HepG2 (cell line): ENCODE results near the gene FCER1G. TPM values are rescaled to one million over a fixed set of nuclear protein-coding genes. Genes with fewer than 3 reads are reported as not detected.
A peak's percentile ranks its signal among the peaks of the same experiment; 100 is the strongest.

ENCODE experiments used
- ATF1 ChIP-seq: IDR thresholded peaks from 2 replicates; pipeline ENCODE4 v1.6.1; 2016; ENCODE audit warnings: mild to moderate bottlenecking, control low read depth
- CREM ChIP-seq, 2 experiments: sonication (generic) in 1 of 2; formaldehyde crosslinking in 1 of 2; IDR thresholded peaks; 2 replicates each; pipeline versions ENCODE4 v1.4.0 to v1.6.1; 2016 to 2020; ENCODE audit warnings: antibody characterized with exemption in 1 of 2, mild to moderate bottlenecking in 1 of 2, missing genetic modification reagents in 1 of 2
- FOXA1 ChIP-seq, 2 experiments: fragments of 450-650 bp in 1 of 2; sonication (generic) in 1 of 2; formaldehyde crosslinking in 1 of 2; IDR thresholded peaks; 2 replicates each; pipeline versions ENCODE4 v1.4.0 to v1.6.1; 2016 to 2020; ENCODE audit warnings: missing genetic modification reagents in 1 of 2
- HCFC1 ChIP-seq: fragments of 150-350 bp; IDR thresholded peaks from 2 replicates; pipeline ENCODE4 v1.6.1; 2014; ENCODE audit warnings: low read depth, low read length
- MAZ ChIP-seq, 2 experiments: sonication (generic) in 1 of 2; formaldehyde crosslinking in 1 of 2; IDR thresholded peaks; 2 replicates each; pipeline versions ENCODE4 v1.5.0 to v1.6.1; 2012 to 2020; ENCODE audit warnings: low read depth in 2 of 2, mild to moderate bottlenecking in 2 of 2, borderline replicate concordance in 1 of 2, improper control_type of control experiment in 1 of 2, low read length in 1 of 2, missing genetic modification reagents in 1 of 2, moderate library complexity in 1 of 2
- MBD4 ChIP-seq: IDR thresholded peaks from 2 replicates; pipeline ENCODE4 v1.6.1; 2012; ENCODE audit warnings: low read length, inconsistent platforms, borderline replicate concordance
- MED1 ChIP-seq: sonication (generic); formaldehyde crosslinking; IDR thresholded peaks from 2 replicates; pipeline ENCODE4 v1.4.0; 2020; ENCODE audit warnings: missing genetic modification reagents
- MIER3 ChIP-seq: IDR thresholded peaks from 2 replicates; pipeline ENCODE4 v1.6.1; 2016; ENCODE audit warnings: missing compliant biosample characterization, borderline replicate concordance
- NCOA2 ChIP-seq: sonication (generic); formaldehyde crosslinking; IDR thresholded peaks from 2 replicates; pipeline ENCODE4 v1.8.0; 2022; ENCODE audit warnings: inconsistent platforms
- NFE2 ChIP-seq: sonication (generic); formaldehyde crosslinking; IDR thresholded peaks from 2 replicates; pipeline ENCODE4 v1.4.0; 2020; ENCODE audit warnings: missing genetic modification reagents
- NFYB ChIP-seq: sonication (generic); formaldehyde crosslinking; IDR thresholded peaks from 2 replicates; pipeline ENCODE4 v1.4.0; 2020; ENCODE audit warnings: missing genetic modification reagents
- RBM22 ChIP-seq: fragments of 200-400 bp; formaldehyde crosslinking; optimal IDR thresholded peaks from 2 replicates; pipeline ENCODE3; 2017; ENCODE audit warnings: mild to moderate bottlenecking, low read length, moderate library complexity
- SNAI1 ChIP-seq: sonication (generic); formaldehyde crosslinking; IDR thresholded peaks from 2 replicates; pipeline ENCODE4 v1.5.0; 2020; ENCODE audit warnings: mild to moderate bottlenecking, missing genetic modification reagents, borderline replicate concordance
- ZKSCAN8 ChIP-seq: IDR thresholded peaks from 2 replicates; pipeline ENCODE4 v1.6.1; 2016; ENCODE audit warnings: borderline replicate concordance, missing genetic modification reagents, missing compliant biosample characterization
- ZSCAN9 ChIP-seq: IDR thresholded peaks from 2 replicates; pipeline ENCODE4 v1.6.1; 2016; ENCODE audit warnings: borderline replicate concordance
- polyA plus RNA-seq, 8 experiments: library from polyadenylated mRNA; depleted of rRNA in 3 of 8; stranded (reverse) in 7 of 8; unstranded in 1 of 8; fragments of >200 nt; fragmentation: Illumina TruSeq in 4 of 8; extraction: Trizol in 4 of 8; gene quantifications; 2 replicates each; pipeline versions ENCODE4 v1.2.1 to v1.2.3, GENCODE V29; 2011 to 2016; ENCODE audit warnings: low read depth in 4 of 8, missing spikeins in 1 of 8, mixed read lengths in 1 of 8; ENCODE audit not compliant: insufficient read depth in 1 of 8
- total RNA-seq, 5 experiments: library from RNA; depleted of rRNA; stranded (reverse); fragments of >200 nt; fragmentation: Illumina TruSeq; extraction: Trizol; gene quantifications; 2 replicates each; pipeline ENCODE4 v1.2.3, GENCODE V29; 2016; ENCODE audit warnings: low read depth in 1 of 5
- TF ChIP-seq, protein P1 (sequence below): sonication (generic); formaldehyde crosslinking; IDR thresholded peaks from 2 replicates; pipeline ENCODE4 v1.8.1; 2022; ENCODE audit warnings: mild to moderate bottlenecking, missing genetic modification reagents
- TF ChIP-seq, protein P2 (sequence below): sonication (generic); formaldehyde crosslinking; IDR thresholded peaks from 2 replicates; pipeline ENCODE4 v1.4.0; 2020; ENCODE audit warnings: missing genetic modification reagents
- TF ChIP-seq, protein P3 (sequence below): sonication (generic); formaldehyde crosslinking; IDR thresholded peaks from 2 replicates; pipeline ENCODE4 v1.8.0; 2022; ENCODE audit warnings: mild to moderate bottlenecking, missing genetic modification reagents; ENCODE audit not compliant: insufficient replicate concordance
- TF ChIP-seq, protein P4 (sequence below): sonication (generic); formaldehyde crosslinking; IDR thresholded peaks from 2 replicates; pipeline ENCODE4 v1.5.1; 2020; ENCODE audit warnings: mild to moderate bottlenecking, moderate library complexity, missing genetic modification reagents
- TF ChIP-seq, protein P5 (sequence below): sonication (generic); formaldehyde crosslinking; IDR thresholded peaks from 2 replicates; pipeline ENCODE4 v1.8.0; 2023; ENCODE audit warnings: mild to moderate bottlenecking, missing genetic modification reagents

FCER1G gene
- total and polyA plus RNA-seq, 2 of the 13 experiments (the other 11 are each of a cell fraction or from before 2014, with no cell fraction given): 1.3 to 6.4 TPM

DNA sequence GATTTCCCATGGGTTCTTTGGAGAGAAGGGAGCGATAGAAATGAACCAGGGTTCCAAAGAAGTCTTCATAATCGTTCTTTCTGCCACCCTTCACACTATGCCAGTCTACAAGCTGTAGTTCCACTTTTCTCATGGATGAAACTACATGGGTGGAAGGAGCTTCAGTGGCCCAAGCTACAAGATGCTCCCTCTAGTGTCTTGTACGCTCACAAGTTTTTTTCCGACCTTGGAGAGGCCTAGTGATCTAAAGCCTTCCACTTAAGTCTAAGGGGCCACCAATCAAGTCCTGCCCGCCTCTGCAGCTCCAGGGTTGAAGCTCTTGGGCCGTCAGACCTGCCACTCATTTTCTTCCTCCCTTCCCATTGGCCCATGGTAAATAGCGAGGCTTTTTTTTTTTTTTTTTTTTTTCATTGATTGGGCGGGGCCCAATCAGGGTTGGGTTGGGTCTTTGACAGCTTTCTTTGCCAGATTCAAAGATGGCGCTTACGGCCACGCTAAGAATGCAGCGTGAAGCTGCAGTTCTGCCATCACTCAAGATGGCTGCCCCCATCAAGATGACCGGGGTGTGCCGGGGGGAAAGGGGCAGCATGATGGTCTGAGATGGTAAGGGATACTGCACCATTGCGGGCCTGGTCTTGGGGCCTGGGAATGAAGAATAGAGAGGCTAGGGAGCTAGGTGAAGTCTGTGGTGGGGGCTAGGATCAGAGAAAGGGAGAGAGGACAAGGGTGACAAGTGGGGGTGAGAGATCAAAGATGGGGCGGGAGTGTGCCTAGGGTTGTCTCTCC is 10.6 kb downstream of the FCER1G start, which contains the start of gene TOMM40L (continued):
- TF ChIP-seq, protein P1, sequence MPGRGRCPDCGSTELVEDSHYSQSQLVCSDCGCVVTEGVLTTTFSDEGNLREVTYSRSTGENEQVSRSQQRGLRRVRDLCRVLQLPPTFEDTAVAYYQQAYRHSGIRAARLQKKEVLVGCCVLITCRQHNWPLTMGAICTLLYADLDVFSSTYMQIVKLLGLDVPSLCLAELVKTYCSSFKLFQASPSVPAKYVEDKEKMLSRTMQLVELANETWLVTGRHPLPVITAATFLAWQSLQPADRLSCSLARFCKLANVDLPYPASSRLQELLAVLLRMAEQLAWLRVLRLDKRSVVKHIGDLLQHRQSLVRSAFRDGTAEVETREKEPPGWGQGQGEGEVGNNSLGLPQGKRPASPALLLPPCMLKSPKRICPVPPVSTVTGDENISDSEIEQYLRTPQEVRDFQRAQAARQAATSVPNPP (CRISPR knock-in tag): no peak
- TF ChIP-seq MED1 (CRISPR knock-in tag) (peak; percentile 4), ZSCAN9 (no peak), NFYB (CRISPR knock-in tag) (peak; percentile 92), NCOA2 (CRISPR knock-in tag) (0 out of 2 replicates have a peak, but pooled peaks have one; percentile 5), HCFC1 (peak; percentile 78), ATF1 (peak; percentile 70), NFE2 (CRISPR knock-in tag) (no peak), CREM (IDR thresholded peaks at IDR 0.05) (peak; percentile 67; the same call in 1 of the 2 replicates), CREM (CRISPR knock-in tag; IDR thresholded peaks at IDR 0.05) (no peak), MIER3 (peak; percentile 14; the same call in 1 of the 2 replicates), MBD4 (no peak), RBM22 (peak; percentile 65), ZKSCAN8 (CRISPR knock-in tag) (no peak), FOXA1 (IDR thresholded peaks at IDR 0.05) (no peak), FOXA1 (CRISPR knock-in tag; IDR thresholded peaks at IDR 0.05) (no peak), SNAI1 (0 out of 2 replicates have a peak, but pooled peaks have one; percentile 13), MAZ (IDR thresholded peaks at IDR 0.05; ENCODE audit: borderline replicate concordance, low read depth, low read length) (0 out of 2 replicates have a peak, but pooled peaks have one; percentile 24), MAZ (CRISPR knock-in tag; IDR thresholded peaks at IDR 0.05; ENCODE audit: low read depth) (peak; percentile 59; the same call in 1 of the 2 replicates)
- TF ChIP-seq, protein P2, sequence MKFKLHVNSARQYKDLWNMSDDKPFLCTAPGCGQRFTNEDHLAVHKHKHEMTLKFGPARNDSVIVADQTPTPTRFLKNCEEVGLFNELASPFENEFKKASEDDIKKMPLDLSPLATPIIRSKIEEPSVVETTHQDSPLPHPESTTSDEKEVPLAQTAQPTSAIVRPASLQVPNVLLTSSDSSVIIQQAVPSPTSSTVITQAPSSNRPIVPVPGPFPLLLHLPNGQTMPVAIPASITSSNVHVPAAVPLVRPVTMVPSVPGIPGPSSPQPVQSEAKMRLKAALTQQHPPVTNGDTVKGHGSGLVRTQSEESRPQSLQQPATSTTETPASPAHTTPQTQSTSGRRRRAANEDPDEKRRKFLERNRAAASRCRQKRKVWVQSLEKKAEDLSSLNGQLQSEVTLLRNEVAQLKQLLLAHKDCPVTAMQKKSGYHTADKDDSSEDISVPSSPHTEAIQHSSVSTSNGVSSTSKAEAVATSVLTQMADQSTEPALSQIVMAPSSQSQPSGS: 0 out of 2 replicates have a peak, but pooled peaks have one; percentile 24
- TF ChIP-seq, protein P3, sequence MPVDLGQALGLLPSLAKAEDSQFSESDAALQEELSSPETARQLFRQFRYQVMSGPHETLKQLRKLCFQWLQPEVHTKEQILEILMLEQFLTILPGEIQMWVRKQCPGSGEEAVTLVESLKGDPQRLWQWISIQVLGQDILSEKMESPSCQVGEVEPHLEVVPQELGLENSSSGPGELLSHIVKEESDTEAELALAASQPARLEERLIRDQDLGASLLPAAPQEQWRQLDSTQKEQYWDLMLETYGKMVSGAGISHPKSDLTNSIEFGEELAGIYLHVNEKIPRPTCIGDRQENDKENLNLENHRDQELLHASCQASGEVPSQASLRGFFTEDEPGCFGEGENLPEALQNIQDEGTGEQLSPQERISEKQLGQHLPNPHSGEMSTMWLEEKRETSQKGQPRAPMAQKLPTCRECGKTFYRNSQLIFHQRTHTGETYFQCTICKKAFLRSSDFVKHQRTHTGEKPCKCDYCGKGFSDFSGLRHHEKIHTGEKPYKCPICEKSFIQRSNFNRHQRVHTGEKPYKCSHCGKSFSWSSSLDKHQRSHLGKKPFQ: peak; percentile 51
- TF ChIP-seq, protein P4, sequence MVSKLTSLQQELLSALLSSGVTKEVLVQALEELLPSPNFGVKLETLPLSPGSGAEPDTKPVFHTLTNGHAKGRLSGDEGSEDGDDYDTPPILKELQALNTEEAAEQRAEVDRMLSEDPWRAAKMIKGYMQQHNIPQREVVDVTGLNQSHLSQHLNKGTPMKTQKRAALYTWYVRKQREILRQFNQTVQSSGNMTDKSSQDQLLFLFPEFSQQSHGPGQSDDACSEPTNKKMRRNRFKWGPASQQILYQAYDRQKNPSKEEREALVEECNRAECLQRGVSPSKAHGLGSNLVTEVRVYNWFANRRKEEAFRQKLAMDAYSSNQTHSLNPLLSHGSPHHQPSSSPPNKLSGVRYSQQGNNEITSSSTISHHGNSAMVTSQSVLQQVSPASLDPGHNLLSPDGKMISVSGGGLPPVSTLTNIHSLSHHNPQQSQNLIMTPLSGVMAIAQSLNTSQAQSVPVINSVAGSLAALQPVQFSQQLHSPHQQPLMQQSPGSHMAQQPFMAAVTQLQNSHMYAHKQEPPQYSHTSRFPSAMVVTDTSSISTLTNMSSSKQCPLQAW (CRISPR knock-in tag): peak; percentile 57; the same call in 1 of the 2 replicates
- TF ChIP-seq, protein P5, sequence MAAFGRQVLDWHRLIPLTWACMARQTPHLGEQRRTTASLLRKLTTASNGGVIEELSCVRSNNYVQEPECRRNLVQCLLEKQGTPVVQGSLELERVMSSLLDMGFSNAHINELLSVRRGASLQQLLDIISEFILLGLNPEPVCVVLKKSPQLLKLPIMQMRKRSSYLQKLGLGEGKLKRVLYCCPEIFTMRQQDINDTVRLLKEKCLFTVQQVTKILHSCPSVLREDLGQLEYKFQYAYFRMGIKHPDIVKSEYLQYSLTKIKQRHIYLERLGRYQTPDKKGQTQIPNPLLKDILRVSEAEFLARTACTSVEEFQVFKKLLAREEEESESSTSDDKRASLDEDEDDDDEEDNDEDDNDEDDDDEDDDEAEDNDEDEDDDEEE (CRISPR knock-in tag): 0 out of 2 replicates have a peak, but pooled peaks have one; percentile 31
